GM23338 (cell line): ENCODE measurements around the gene TSKS. TPM values are rescaled to one million over a fixed set of nuclear protein-coding genes. Genes with fewer than 3 reads are reported as not detected.

ENCODE experiments used
- ATAC-seq: fragments of 200-7000 bp; cut with Tn5 transposase; 3 replicates; pipeline ENCODE4 v1.9.1; 2020
- DNase-seq: peaks from one replicate; pipeline ENCODE4 v3.0.0-alpha.2; 2015; ENCODE audit warnings: low spot score
- H2AFZ ChIP-seq: fragments of 200-600 bp; sonication (generic); 2 replicates; pipeline ENCODE4 v1.8.0; 2016; ENCODE audit warnings: antibody characterized with exemption, mild to moderate bottlenecking, moderate library complexity
- H3F3A ChIP-seq: fragments of 200-600 bp; sonication (generic); replicated peaks from 2 replicates; pipeline ENCODE4 v1.8.0; 2017; ENCODE audit warnings: antibody characterized with exemption, mixed run types, low read depth
- H3K27ac ChIP-seq: fragments of 200-600 bp; sonication (generic); 2 replicates; pipeline ENCODE4 v1.6.1; 2016; ENCODE audit warnings: low read depth
- H3K27me3 ChIP-seq: fragments of 200-600 bp; sonication (generic); 2 replicates; pipeline ENCODE4 v1.8.0; 2016; ENCODE audit warnings: mild to moderate bottlenecking, mixed run types, moderate library complexity; ENCODE audit not compliant: insufficient read depth
- H3K36me3 ChIP-seq: fragments of 200-600 bp; sonication (generic); 2 replicates; pipeline ENCODE4 v1.8.0; 2016; ENCODE audit warnings: mild to moderate bottlenecking; ENCODE audit not compliant: insufficient read depth
- H3K4me1 ChIP-seq: fragments of 200-600 bp; sonication (generic); 2 replicates; pipeline ENCODE4 v1.8.0; 2016; ENCODE audit warnings: mild to moderate bottlenecking, moderate library complexity; ENCODE audit not compliant: insufficient read depth
- H3K4me2 ChIP-seq: fragments of 200-600 bp; sonication (generic); 2 replicates; pipeline ENCODE4 v1.7.1; 2017; ENCODE audit warnings: mixed run types
- H3K4me3 ChIP-seq: fragments of 200-600 bp; sonication (generic); 2 replicates; pipeline ENCODE4 v1.6.1; 2016; ENCODE audit warnings: mixed run types
- H3K79me2 ChIP-seq: fragments of 200-600 bp; sonication (generic); replicated peaks from 2 replicates; pipeline ENCODE4 v1.8.0; 2017; ENCODE audit warnings: mild to moderate bottlenecking; ENCODE audit not compliant: insufficient read depth
- H3K9me2 ChIP-seq: fragments of 200-600 bp; sonication (generic); 2 replicates; pipeline ENCODE4 v1.8.0; 2017; ENCODE audit not compliant: insufficient read depth
- H4K20me1 ChIP-seq: fragments of 200-600 bp; sonication (generic); replicated peaks from 2 replicates; pipeline ENCODE4 v1.8.0; 2017; ENCODE audit warnings: mild to moderate bottlenecking; ENCODE audit not compliant: insufficient read depth
- H3K27ac Mint-ChIP-seq: 2 replicates; pipeline ENCODE4 v1.8.0; 2020; ENCODE audit warnings: inconsistent platforms, mild to moderate bottlenecking, moderate library complexity, mixed read lengths
- H3K27me3 Mint-ChIP-seq: 3 replicates; pipeline ENCODE4 v1.8.0; 2022; ENCODE audit warnings: low read depth, mild to moderate bottlenecking, moderate library complexity, mixed read lengths, inconsistent platforms; ENCODE audit not compliant: insufficient read depth, poor library complexity
- H3K36me3 Mint-ChIP-seq: 3 replicates; pipeline ENCODE4 v1.8.0; 2021; ENCODE audit warnings: low read depth, mild to moderate bottlenecking, inconsistent platforms, moderate library complexity, mixed read lengths
- H3K4me1 Mint-ChIP-seq: 3 replicates; pipeline ENCODE4 v1.8.0; 2020; ENCODE audit warnings: mild to moderate bottlenecking, inconsistent platforms, mixed read lengths
- H3K4me3 Mint-ChIP-seq: 3 replicates; pipeline ENCODE4 v1.8.0; 2021; ENCODE audit warnings: moderate library complexity, mild to moderate bottlenecking, inconsistent platforms, mixed read lengths
- H3K9me3 Mint-ChIP-seq: 3 replicates; pipeline ENCODE4 v1.8.0; 2020; ENCODE audit warnings: moderate library complexity, mild to moderate bottlenecking, inconsistent platforms, mixed read lengths
- CREB1 ChIP-seq: fragments of 250-450 bp; sonication (Bioruptor Pico); IDR thresholded peaks from 2 replicates; pipeline ENCODE4 v1.5.0; 2020; ENCODE audit warnings: low read depth, mild to moderate bottlenecking, moderate library complexity
- EZH2 ChIP-seq: fragments of 200-600 bp; sonication (generic); IDR thresholded peaks from one replicate; pipeline ENCODE4 v1.8.0; 2017; ENCODE audit warnings: antibody characterized with exemption, mild to moderate bottlenecking, low read depth; ENCODE audit not compliant: unreplicated experiment
- EZH2phosphoT487 ChIP-seq: fragments of 200-600 bp; sonication (generic); IDR thresholded peaks from one replicate; pipeline ENCODE4 v1.8.1; 2018; ENCODE audit warnings: antibody characterized with exemption; ENCODE audit not compliant: unreplicated experiment
- JUNB ChIP-seq: IDR thresholded peaks from one replicate; pipeline ENCODE4 v1.6.1; 2016; ENCODE audit warnings: antibody characterized with exemption; ENCODE audit not compliant: unreplicated experiment
- POLR2AphosphoS5 ChIP-seq: IDR thresholded peaks from 2 replicates; pipeline ENCODE4 v1.6.1; 2016; ENCODE audit warnings: antibody characterized with exemption, low read depth
- STAT1 ChIP-seq: IDR thresholded peaks from one replicate; pipeline ENCODE4 v1.6.1; 2016; ENCODE audit warnings: antibody characterized with exemption; ENCODE audit not compliant: unreplicated experiment
- ZNF114 ChIP-seq: fragments of 250-450 bp; sonication (Bioruptor Pico); IDR thresholded peaks from 2 replicates; pipeline ENCODE4 v1.5.0; 2020; ENCODE audit warnings: mild to moderate bottlenecking, moderate library complexity
- ZNF331 ChIP-seq: fragments of 250-450 bp; sonication (Bioruptor Pico); IDR thresholded peaks from 2 replicates; pipeline ENCODE4 v1.5.0; 2020; ENCODE audit warnings: low read depth, mild to moderate bottlenecking, moderate library complexity
- ZNF462 ChIP-seq: fragments of 250-450 bp; sonication (Bioruptor Pico); IDR thresholded peaks from 2 replicates; pipeline ENCODE4 v1.5.0; 2020; ENCODE audit warnings: mild to moderate bottlenecking, moderate library complexity
- polyA plus RNA-seq: library from polyadenylated mRNA; unstranded; fragments of >200 nt; fragmentation: Nextera tagmentation; extraction: Ambion mirVana; gene quantifications from 2 replicates; pipeline ENCODE4 v1.2.1, GENCODE V29; 2016
- total RNA-seq: library from RNA; depleted of rRNA; stranded (reverse); fragments of >200 nt; shearing (Covaris generic); gene quantifications from 2 replicates; pipeline ENCODE4 v1.2.3, GENCODE V29; 2014
- TF ChIP-seq, protein P1 (sequence below), 2 experiments: fragments of 200-600 bp in 1 of 2; sonication (generic) in 1 of 2; conservative IDR thresholded peaks; 2 replicates each; pipeline versions ENCODE4 v1.5.1 to v1.6.1; 2016 to 2017; ENCODE audit warnings: antibody characterized with exemption in 2 of 2, low read depth in 2 of 2, mild to moderate bottlenecking in 2 of 2, moderate library complexity in 1 of 2
- TF ChIP-seq, protein P2 (sequence below): IDR thresholded peaks from 2 replicates; pipeline ENCODE4 v1.6.1; 2016; ENCODE audit warnings: antibody characterized with exemption
- TF ChIP-seq, protein P3 (sequence below): IDR thresholded peaks from one replicate; pipeline ENCODE4 v1.6.1; 2018; ENCODE audit warnings: antibody characterized with exemption; ENCODE audit not compliant: unreplicated experiment

The TSKS gene
- total and polyA plus RNA-seq, 2 experiments from 2014 or later, result 0.99 TPM; not detected in 1

GRCh38 chr19:49802836-49803528, 39.9 kb upstream of the TSKS start:
- no peak overlapping the region for H2AFZ ChIP-seq
- peaks cover 26% of the 10 kb centered on the region for H3F3A ChIP-seq
- peak overlapping the region; percentile 69 for H3K27ac ChIP-seq
- Mint-ChIP-seq H3K36me3 (peaks cover 56% of the 10 kb centered on the region), H3K4me3 (peak overlapping the region; percentile 66), H3K27me3 (peaks cover 13% of the 10 kb centered on the region), H3K27ac (peak overlapping the region; percentile 90), H3K9me3 (no peaks in the 10 kb centered on the region), H3K4me1 (peaks cover 26% of the 10 kb centered on the region)
- peaks cover 17% of the 10 kb centered on the region; the same call in 1 of the 2 replicates for H3K4me1 ChIP-seq
- no peaks in the 10 kb centered on the region for H3K9me2 ChIP-seq
- ATAC-seq, result peak; percentile 7
- H4K20me1 ChIP-seq, result no peaks in the 10 kb centered on the region; the same call in 1 of the 2 replicates
- DNase-seq, result peak; percentile 57
- H3K27me3 ChIP-seq, result no peaks in the 10 kb centered on the region
- H3K4me2 ChIP-seq, result peak overlapping the region; percentile 50; the same call in 1 of the 2 replicates
- no peaks in the 10 kb centered on the region for H3K79me2 ChIP-seq
- no peaks in the 10 kb centered on the region for H3K36me3 ChIP-seq
- TF ChIP-seq EZH2phosphoT487 (no peak), CREB1 (no peak), ZNF114 (CRISPR knock-in tag) (no peak), POLR2AphosphoS5 (no peak), ZNF331 (CRISPR knock-in tag) (no peak), JUNB (no peak), ZNF462 (CRISPR knock-in tag) (no peak), STAT1 (no peak), EZH2 (no peak)
- TF ChIP-seq, protein P1, sequence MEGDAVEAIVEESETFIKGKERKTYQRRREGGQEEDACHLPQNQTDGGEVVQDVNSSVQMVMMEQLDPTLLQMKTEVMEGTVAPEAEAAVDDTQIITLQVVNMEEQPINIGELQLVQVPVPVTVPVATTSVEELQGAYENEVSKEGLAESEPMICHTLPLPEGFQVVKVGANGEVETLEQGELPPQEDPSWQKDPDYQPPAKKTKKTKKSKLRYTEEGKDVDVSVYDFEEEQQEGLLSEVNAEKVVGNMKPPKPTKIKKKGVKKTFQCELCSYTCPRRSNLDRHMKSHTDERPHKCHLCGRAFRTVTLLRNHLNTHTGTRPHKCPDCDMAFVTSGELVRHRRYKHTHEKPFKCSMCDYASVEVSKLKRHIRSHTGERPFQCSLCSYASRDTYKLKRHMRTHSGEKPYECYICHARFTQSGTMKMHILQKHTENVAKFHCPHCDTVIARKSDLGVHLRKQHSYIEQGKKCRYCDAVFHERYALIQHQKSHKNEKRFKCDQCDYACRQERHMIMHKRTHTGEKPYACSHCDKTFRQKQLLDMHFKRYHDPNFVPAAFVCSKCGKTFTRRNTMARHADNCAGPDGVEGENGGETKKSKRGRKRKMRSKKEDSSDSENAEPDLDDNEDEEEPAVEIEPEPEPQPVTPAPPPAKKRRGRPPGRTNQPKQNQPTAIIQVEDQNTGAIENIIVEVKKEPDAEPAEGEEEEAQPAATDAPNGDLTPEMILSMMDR (conservative IDR thresholded peaks at IDR 0.05; ENCODE audit: low read depth in 2 of 2), result no peak
- TF ChIP-seq, protein P2, sequence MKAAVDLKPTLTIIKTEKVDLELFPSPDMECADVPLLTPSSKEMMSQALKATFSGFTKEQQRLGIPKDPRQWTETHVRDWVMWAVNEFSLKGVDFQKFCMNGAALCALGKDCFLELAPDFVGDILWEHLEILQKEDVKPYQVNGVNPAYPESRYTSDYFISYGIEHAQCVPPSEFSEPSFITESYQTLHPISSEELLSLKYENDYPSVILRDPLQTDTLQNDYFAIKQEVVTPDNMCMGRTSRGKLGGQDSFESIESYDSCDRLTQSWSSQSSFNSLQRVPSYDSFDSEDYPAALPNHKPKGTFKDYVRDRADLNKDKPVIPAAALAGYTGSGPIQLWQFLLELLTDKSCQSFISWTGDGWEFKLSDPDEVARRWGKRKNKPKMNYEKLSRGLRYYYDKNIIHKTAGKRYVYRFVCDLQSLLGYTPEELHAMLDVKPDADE, result no peak
- TF ChIP-seq, protein P3, sequence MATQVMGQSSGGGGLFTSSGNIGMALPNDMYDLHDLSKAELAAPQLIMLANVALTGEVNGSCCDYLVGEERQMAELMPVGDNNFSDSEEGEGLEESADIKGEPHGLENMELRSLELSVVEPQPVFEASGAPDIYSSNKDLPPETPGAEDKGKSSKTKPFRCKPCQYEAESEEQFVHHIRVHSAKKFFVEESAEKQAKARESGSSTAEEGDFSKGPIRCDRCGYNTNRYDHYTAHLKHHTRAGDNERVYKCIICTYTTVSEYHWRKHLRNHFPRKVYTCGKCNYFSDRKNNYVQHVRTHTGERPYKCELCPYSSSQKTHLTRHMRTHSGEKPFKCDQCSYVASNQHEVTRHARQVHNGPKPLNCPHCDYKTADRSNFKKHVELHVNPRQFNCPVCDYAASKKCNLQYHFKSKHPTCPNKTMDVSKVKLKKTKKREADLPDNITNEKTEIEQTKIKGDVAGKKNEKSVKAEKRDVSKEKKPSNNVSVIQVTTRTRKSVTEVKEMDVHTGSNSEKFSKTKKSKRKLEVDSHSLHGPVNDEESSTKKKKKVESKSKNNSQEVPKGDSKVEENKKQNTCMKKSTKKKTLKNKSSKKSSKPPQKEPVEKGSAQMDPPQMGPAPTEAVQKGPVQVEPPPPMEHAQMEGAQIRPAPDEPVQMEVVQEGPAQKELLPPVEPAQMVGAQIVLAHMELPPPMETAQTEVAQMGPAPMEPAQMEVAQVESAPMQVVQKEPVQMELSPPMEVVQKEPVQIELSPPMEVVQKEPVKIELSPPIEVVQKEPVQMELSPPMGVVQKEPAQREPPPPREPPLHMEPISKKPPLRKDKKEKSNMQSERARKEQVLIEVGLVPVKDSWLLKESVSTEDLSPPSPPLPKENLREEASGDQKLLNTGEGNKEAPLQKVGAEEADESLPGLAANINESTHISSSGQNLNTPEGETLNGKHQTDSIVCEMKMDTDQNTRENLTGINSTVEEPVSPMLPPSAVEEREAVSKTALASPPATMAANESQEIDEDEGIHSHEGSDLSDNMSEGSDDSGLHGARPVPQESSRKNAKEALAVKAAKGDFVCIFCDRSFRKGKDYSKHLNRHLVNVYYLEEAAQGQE, result no peak
- peak overlapping the region; percentile 39; the same call in 1 of the 2 replicates for H3K4me3 ChIP-seq
